ENCODE results near the gene FBXO40.

Gene FBXO40

DNA sequence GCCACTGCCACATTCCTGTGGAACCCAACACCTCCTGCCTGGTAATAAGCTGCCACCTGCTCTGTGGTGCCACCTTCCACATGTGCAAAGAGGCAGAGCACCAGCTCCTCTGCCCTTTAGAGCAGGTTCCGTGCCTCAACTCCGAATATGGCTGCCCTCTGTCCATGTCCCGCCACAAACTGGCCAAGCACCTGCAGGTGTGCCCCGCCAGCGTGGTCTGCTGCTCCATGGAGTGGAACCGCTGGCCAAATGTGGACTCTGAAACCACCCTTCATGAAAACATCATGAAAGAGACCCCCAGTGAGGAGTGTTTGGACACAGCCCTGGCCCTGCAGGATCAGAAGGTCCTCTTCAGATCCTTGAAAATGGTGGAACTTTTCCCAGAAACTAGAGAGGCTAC is 28.3 kb downstream of the FBXO40 start:
- no peak overlapping the region for H3K4me3 ChIP-seq (ENCODE audit: low read length in 2 of 2)
- no peaks in the 10 kb centered on the region for H3K27me3 ChIP-seq (ENCODE audit: control insufficient read depth in 1 of 2, insufficient read depth in 2 of 2, low read length in 2 of 2)
- H3K9ac ChIP-seq (ENCODE audit: low read length in 2 of 2) = no peak overlapping the region
- no peaks in the 10 kb centered on the region for H3K9me3 ChIP-seq (ENCODE audit: control insufficient read depth in 2 of 2, low read length in 2 of 2)
- H3K36me3 ChIP-seq (ENCODE audit: control insufficient read depth in 2 of 2, insufficient read depth in 2 of 2, low read length in 2 of 2) = no peaks in the 10 kb centered on the region
- no peak overlapping the region for H3K27ac ChIP-seq (ENCODE audit: low read length)
- H3K4me1 ChIP-seq (ENCODE audit: control insufficient read depth, insufficient read depth, low read length) = no peaks in the 10 kb centered on the region

GRCh38 chr3:121624147-121624899 is 31.1 kb downstream of the FBXO40 start:
- H3K9ac ChIP-seq (ENCODE audit: low read length in 2 of 2) = no peak overlapping the region
- no peak overlapping the region for H3K4me3 ChIP-seq (ENCODE audit: low read length in 2 of 2)
- no peak overlapping the region for H3K27ac ChIP-seq (ENCODE audit: low read length)
- no peaks in the 10 kb centered on the region for H3K4me1 ChIP-seq (ENCODE audit: control insufficient read depth, insufficient read depth, low read length)
- no peaks in the 10 kb centered on the region for H3K9me3 ChIP-seq (ENCODE audit: control insufficient read depth in 2 of 2, low read length in 2 of 2)
- no peaks in the 10 kb centered on the region for H3K27me3 ChIP-seq (ENCODE audit: control insufficient read depth in 1 of 2, insufficient read depth in 2 of 2, low read length in 2 of 2)
- H3K36me3 ChIP-seq (ENCODE audit: control insufficient read depth in 2 of 2, insufficient read depth in 2 of 2, low read length in 2 of 2) = no peaks in the 10 kb centered on the region

- Histone ChIP-seq H3K4me3 (ENCODE audit: low read length in 2 of 2) (no peak overlapping the region), H3K36me3 (ENCODE audit: control insufficient read depth in 2 of 2, insufficient read depth in 2 of 2, low read length in 2 of 2) (no peaks in the 10 kb centered on the region), H3K4me1 (ENCODE audit: control insufficient read depth, insufficient read depth, low read length) (no peaks in the 10 kb centered on the region), H3K9ac (ENCODE audit: low read length in 2 of 2) (no peak overlapping the region), H3K9me3 (ENCODE audit: control insufficient read depth in 2 of 2, low read length in 2 of 2) (no peaks in the 10 kb centered on the region), H3K27ac (ENCODE audit: low read length) (no peak overlapping the region), H3K27me3 (ENCODE audit: control insufficient read depth in 1 of 2, insufficient read depth in 2 of 2, low read length in 2 of 2) (no peaks in the 10 kb centered on the region)
Observed at GRCh38 chr3:121626495-121626894, 33.3 kb downstream of the FBXO40 start.

- Histone ChIP-seq H3K27ac (ENCODE audit: low read length) (no peak overlapping the region), H3K27me3 (ENCODE audit: control insufficient read depth in 1 of 2, insufficient read depth in 2 of 2, low read length in 2 of 2) (no peaks in the 10 kb centered on the region)
Observed at GRCh38 chr3:121627211-121627610, 34.0 kb downstream of the FBXO40 start.

GRCh38 chr3:121627622-121628021 is 34.4 kb downstream of the FBXO40 start:
- no peak overlapping the region for H3K9ac ChIP-seq (ENCODE audit: low read length in 2 of 2)
- H3K9me3 ChIP-seq (ENCODE audit: control insufficient read depth in 2 of 2, low read length in 2 of 2) = no peaks in the 10 kb centered on the region
- H3K4me3 ChIP-seq (ENCODE audit: low read length in 2 of 2) = no peak overlapping the region
- H3K27ac ChIP-seq (ENCODE audit: low read length) = no peak overlapping the region
- H3K36me3 ChIP-seq (ENCODE audit: control insufficient read depth in 2 of 2, insufficient read depth in 2 of 2, low read length in 2 of 2) = no peaks in the 10 kb centered on the region
- H3K4me1 ChIP-seq (ENCODE audit: control insufficient read depth, insufficient read depth, low read length) = no peaks in the 10 kb centered on the region
- H3K27me3 ChIP-seq (ENCODE audit: control insufficient read depth in 1 of 2, insufficient read depth in 2 of 2, low read length in 2 of 2) = no peaks in the 10 kb centered on the region

More at GRCh38 chr3:121627211-121627610, 34.0 kb downstream of the FBXO40 start:
- Histone ChIP-seq H3K4me1 (ENCODE audit: control insufficient read depth, insufficient read depth, low read length) (no peaks in the 10 kb centered on the region), H3K4me3 (ENCODE audit: low read length in 2 of 2) (no peak overlapping the region), H3K9me3 (ENCODE audit: control insufficient read depth in 2 of 2, low read length in 2 of 2) (no peaks in the 10 kb centered on the region), H3K9ac (ENCODE audit: low read length in 2 of 2) (no peak overlapping the region), H3K36me3 (ENCODE audit: control insufficient read depth in 2 of 2, insufficient read depth in 2 of 2, low read length in 2 of 2) (no peaks in the 10 kb centered on the region)

DNA sequence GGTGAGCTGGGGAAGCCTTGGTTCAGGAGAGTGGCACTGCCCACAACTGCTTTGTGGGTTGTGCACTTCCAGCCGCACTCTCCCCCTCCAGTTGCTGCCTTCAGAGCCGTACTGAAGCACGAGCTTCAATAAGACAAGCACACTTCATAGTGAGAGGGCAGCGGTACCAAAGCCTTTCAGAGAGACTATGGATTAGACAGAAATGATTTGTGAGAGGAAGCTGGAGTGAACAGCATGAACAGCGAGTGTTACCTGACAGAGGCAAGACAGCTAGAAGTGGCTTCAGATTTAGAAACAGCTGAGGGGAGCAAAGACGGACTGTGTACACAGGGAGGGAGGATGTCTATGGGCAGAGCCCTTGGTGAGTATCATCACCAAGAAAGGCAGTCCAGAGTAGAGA is 36.4 kb downstream of the FBXO40 start:
- Histone ChIP-seq H3K27me3 (ENCODE audit: control insufficient read depth in 1 of 2, insufficient read depth in 2 of 2, low read length in 2 of 2) (no peaks in the 10 kb centered on the region), H3K36me3 (ENCODE audit: control insufficient read depth in 2 of 2, insufficient read depth in 2 of 2, low read length in 2 of 2) (no peaks in the 10 kb centered on the region), H3K9me3 (ENCODE audit: control insufficient read depth in 2 of 2, low read length in 2 of 2) (no peaks in the 10 kb centered on the region), H3K27ac (ENCODE audit: low read length) (no peak overlapping the region), H3K4me1 (ENCODE audit: control insufficient read depth, insufficient read depth, low read length) (no peaks in the 10 kb centered on the region), H3K9ac (ENCODE audit: low read length in 2 of 2) (no peak overlapping the region), H3K4me3 (ENCODE audit: low read length in 2 of 2) (no peak overlapping the region)

GRCh38 chr3:121630355-121630754 is 37.2 kb downstream of the FBXO40 start:
- H3K4me3 ChIP-seq (ENCODE audit: low read length in 2 of 2) = no peak overlapping the region
- no peaks in the 10 kb centered on the region for H3K36me3 ChIP-seq (ENCODE audit: control insufficient read depth in 2 of 2, insufficient read depth in 2 of 2, low read length in 2 of 2)
- H3K9me3 ChIP-seq (ENCODE audit: control insufficient read depth in 2 of 2, low read length in 2 of 2) = no peaks in the 10 kb centered on the region
- no peaks in the 10 kb centered on the region for H3K4me1 ChIP-seq (ENCODE audit: control insufficient read depth, insufficient read depth, low read length)
- no peak overlapping the region for H3K9ac ChIP-seq (ENCODE audit: low read length in 2 of 2)
- no peaks in the 10 kb centered on the region for H3K27me3 ChIP-seq (ENCODE audit: control insufficient read depth in 1 of 2, insufficient read depth in 2 of 2, low read length in 2 of 2)
- no peak overlapping the region for H3K27ac ChIP-seq (ENCODE audit: low read length)

GRCh38 chr3:121637922-121638321 is 44.7 kb downstream of the FBXO40 start:
- no peaks in the 10 kb centered on the region for H3K36me3 ChIP-seq (ENCODE audit: control insufficient read depth in 2 of 2, insufficient read depth in 2 of 2, low read length in 2 of 2)
- no peak overlapping the region for H3K27ac ChIP-seq (ENCODE audit: low read length)
- no peaks in the 10 kb centered on the region for H3K27me3 ChIP-seq (ENCODE audit: control insufficient read depth in 1 of 2, insufficient read depth in 2 of 2, low read length in 2 of 2)
- no peak overlapping the region for H3K4me3 ChIP-seq (ENCODE audit: low read length in 2 of 2)
- no peak overlapping the region for H3K9ac ChIP-seq (ENCODE audit: low read length in 2 of 2)
- H3K4me1 ChIP-seq (ENCODE audit: control insufficient read depth, insufficient read depth, low read length) = no peaks in the 10 kb centered on the region
- H3K9me3 ChIP-seq (ENCODE audit: control insufficient read depth in 2 of 2, low read length in 2 of 2) = no peaks in the 10 kb centered on the region

- peaks cover 0 to 3% of the 10 kb centered on the region in 2 donors for H3K36me3 ChIP-seq (ENCODE audit: control insufficient read depth in 2 of 2, insufficient read depth in 2 of 2, low read length in 2 of 2)
- H3K4me1 ChIP-seq (ENCODE audit: control insufficient read depth, insufficient read depth, low read length) = no peaks in the 10 kb centered on the region
- no peaks in the 10 kb centered on the region for H3K27me3 ChIP-seq (ENCODE audit: control insufficient read depth in 1 of 2, insufficient read depth in 2 of 2, low read length in 2 of 2)
- no peaks in the 10 kb centered on the region for H3K9me3 ChIP-seq (ENCODE audit: control insufficient read depth in 2 of 2, low read length in 2 of 2)
- H3K27ac ChIP-seq (ENCODE audit: low read length) = no peak overlapping the region
- H3K4me3 ChIP-seq (ENCODE audit: low read length in 2 of 2) = no peak overlapping the region
- no peak overlapping the region for H3K9ac ChIP-seq (ENCODE audit: low read length in 2 of 2)
Observed at GRCh38 chr3:121641127-121641526, 47.9 kb downstream of the FBXO40 start.

DNA sequence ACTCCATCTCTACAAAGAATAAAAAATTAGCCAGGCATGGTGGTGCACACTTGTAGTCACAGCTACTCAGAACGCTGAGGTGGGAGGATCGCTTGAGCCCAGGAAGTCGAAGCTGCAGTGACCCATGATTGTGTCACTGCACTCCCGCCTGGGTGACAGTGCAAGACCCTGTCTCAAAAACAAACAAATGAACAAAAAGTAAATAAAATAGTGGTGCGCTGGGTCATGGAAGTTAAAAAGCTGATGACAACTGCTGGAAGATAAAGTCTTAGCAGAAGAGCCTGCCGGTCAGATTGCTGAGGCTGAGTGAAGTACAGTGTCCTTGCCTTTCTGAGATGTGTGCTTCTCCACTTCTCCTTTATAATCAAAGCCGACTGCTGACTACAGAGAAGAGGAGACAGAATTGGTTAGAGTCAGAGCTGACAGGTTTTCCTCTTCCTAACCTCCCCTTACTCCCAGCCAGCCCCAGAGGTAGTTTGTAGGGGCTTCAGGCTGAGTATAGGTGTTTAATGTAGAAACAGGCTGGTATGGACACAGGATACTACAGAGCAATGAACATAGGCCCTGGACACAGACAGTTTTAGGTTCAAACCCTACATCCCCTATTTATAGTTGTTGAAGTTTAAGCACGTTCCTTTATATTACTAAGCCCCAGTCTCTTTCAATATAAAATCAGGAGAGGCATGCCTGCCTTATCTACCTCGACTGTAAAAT is 49.6 kb downstream of the FBXO40 start:
- Histone ChIP-seq H3K36me3 (ENCODE audit: control insufficient read depth in 2 of 2, insufficient read depth in 2 of 2, low read length in 2 of 2) (peaks cover 0 to 3% of the 10 kb centered on the region in 2 donors), H3K4me3 (ENCODE audit: low read length in 2 of 2) (no peak overlapping the region), H3K9me3 (ENCODE audit: control insufficient read depth in 2 of 2, low read length in 2 of 2) (no peaks in the 10 kb centered on the region)

GRCh38 chr3:121645054-121645453 is 51.9 kb downstream of the FBXO40 start:
- no peak overlapping the region for H3K4me3 ChIP-seq (ENCODE audit: low read length in 2 of 2)
- peaks cover 0 to 3% of the 10 kb centered on the region in 2 donors for H3K36me3 ChIP-seq (ENCODE audit: control insufficient read depth in 2 of 2, insufficient read depth in 2 of 2, low read length in 2 of 2)
- H3K27ac ChIP-seq (ENCODE audit: low read length) = no peak overlapping the region
- H3K9me3 ChIP-seq (ENCODE audit: control insufficient read depth in 2 of 2, low read length in 2 of 2) = no peaks in the 10 kb centered on the region
- no peak overlapping the region for H3K9ac ChIP-seq (ENCODE audit: low read length in 2 of 2)
- no peaks in the 10 kb centered on the region for H3K4me1 ChIP-seq (ENCODE audit: control insufficient read depth, insufficient read depth, low read length)
- no peaks in the 10 kb centered on the region for H3K27me3 ChIP-seq (ENCODE audit: control insufficient read depth in 1 of 2, insufficient read depth in 2 of 2, low read length in 2 of 2)

More for the DNA sequence above, 49.6 kb downstream of the FBXO40 start:
- H3K27ac ChIP-seq (ENCODE audit: low read length) = no peak overlapping the region
- no peak overlapping the region for H3K9ac ChIP-seq (ENCODE audit: low read length in 2 of 2)
- H3K4me1 ChIP-seq (ENCODE audit: control insufficient read depth, insufficient read depth, low read length) = no peaks in the 10 kb centered on the region
- no peaks in the 10 kb centered on the region for H3K27me3 ChIP-seq (ENCODE audit: control insufficient read depth in 1 of 2, insufficient read depth in 2 of 2, low read length in 2 of 2)

Measured in stomach smooth muscle (tissue), 2 donors.